B cell (primary cell): Measurements from ENCODE around the gene LRRN4CL. TPM values are rescaled to one million over a fixed set of nuclear protein-coding genes. Genes with fewer than 3 reads are reported as not detected.
"Not testable (repeated sequence)": the region's sequence is repeated elsewhere in the genome, so short reads cannot be mapped to it uniquely, and the experiment has no call there.

Source experiments
- ATAC-seq: fragments of 200-7000 bp; cut with Tn5 transposase; one replicate; pipeline ENCODE4 v1.10.0; 2021; ENCODE audit warnings: low read depth, mild to moderate bottlenecking, moderate number of reproducible peaks, moderate library complexity
- CTCF ChIA-PET: fragments of 350-600 bp; sonication (Branson Sonifier 250); formaldehyde crosslinking; loops from one replicate; lab custom pipeline; 2021; ENCODE audit warnings: antibody characterized with exemption, inconsistent platforms; lab: Charles Lee
- POLR2A ChIA-PET: fragments of 350-600 bp; sonication (Branson Sonifier 250); formaldehyde crosslinking; loops from one replicate; lab custom pipeline; 2021; ENCODE audit warnings: antibody characterized with exemption; lab: Charles Lee
- DNase-seq: peaks from one replicate; pipeline ENCODE4 v3.0.0; 2013
- H2AFZ ChIP-seq: 2 replicates; pipeline ENCODE4 v1.6.1; 2012; ENCODE audit warnings: mild to moderate bottlenecking, low read depth, low read length; ENCODE audit not compliant: insufficient read depth, poor library complexity, severe bottlenecking
- H3K27ac ChIP-seq, 2 donors: 1 replicate in 1 of 2; 2 replicates in 1 of 2; pipeline ENCODE4 v1.5.1; 2012 to 2013; ENCODE audit warnings: low read length in 2 of 2, mild to moderate bottlenecking in 2 of 2, moderate library complexity in 1 of 2
- H3K27me3 ChIP-seq, 4 experiments: fragments of 200-600 bp in 1 of 4; sonication (generic) in 1 of 4; replicated peaks in 1 of 4; 1 replicate in 2 of 4; 2 replicates in 2 of 4; pipeline versions ENCODE4 v1.6.1 to v1.7.0; 2013 to 2016; ENCODE audit warnings: low read length in 3 of 4, mild to moderate bottlenecking in 2 of 4, mixed read lengths in 1 of 4, moderate library complexity in 1 of 4; ENCODE audit not compliant: insufficient read depth in 4 of 4, control insufficient read depth in 3 of 4; ENCODE audit errors: control extremely low read depth in 1 of 4
- H3K36me3 ChIP-seq, 2 experiments: replicated peaks in 1 of 2; 1 replicate in 1 of 2; 2 replicates in 1 of 2; pipeline versions ENCODE4 v1.6.1 to v1.7.1; 2013; ENCODE audit warnings: low read length in 1 of 2; ENCODE audit not compliant: insufficient read depth in 2 of 2, control insufficient read depth in 1 of 2; ENCODE audit errors: control extremely low read depth in 1 of 2, extremely low read depth in 1 of 2
- H3K4me1 ChIP-seq, 2 donors: fragments of 200-600 bp in 1 of 2; sonication (generic) in 1 of 2; 1 replicate in 1 of 2; 2 replicates in 1 of 2; pipeline versions ENCODE4 v1.5.1 to v1.6.1; 2013 to 2017; ENCODE audit warnings: low read length in 2 of 2; ENCODE audit not compliant: control insufficient read depth in 2 of 2, insufficient read depth in 2 of 2
- H3K4me2 ChIP-seq: replicated peaks from 2 replicates; pipeline ENCODE3; 2012; ENCODE audit warnings: mild to moderate bottlenecking, low read depth, low read length; ENCODE audit not compliant: poor library complexity, severe bottlenecking
- H3K4me3 ChIP-seq, 5 experiments: fragments of 200-600 bp in 1 of 5; sonication (generic) in 1 of 5; 1 replicate in 3 of 5; 2 replicates in 2 of 5; pipeline versions ENCODE4 v1.5.1 to v1.7.0; 2011 to 2016; ENCODE audit warnings: low read length in 4 of 5, mild to moderate bottlenecking in 4 of 5, low read depth in 2 of 5, control low read depth in 1 of 5, moderate library complexity in 1 of 5; ENCODE audit not compliant: insufficient read depth in 1 of 5; ENCODE audit errors: control extremely low read depth in 1 of 5, extremely low read depth in 1 of 5
- H3K79me2 ChIP-seq: fragments of 200-600 bp; sonication (generic); one replicate; pipeline ENCODE4 v1.6.0; 2016; ENCODE audit warnings: low read length; ENCODE audit not compliant: control insufficient read depth, insufficient read depth
- H3K9ac ChIP-seq: fragments of 200-600 bp; sonication (generic); 2 replicates; pipeline ENCODE4 v1.6.1; 2017; ENCODE audit warnings: mild to moderate bottlenecking, low read length, moderate library complexity
- H3K9me3 ChIP-seq, 3 donors: one replicate each; pipeline versions ENCODE4 v1.6.1 to v1.7.1; 2013; ENCODE audit warnings: low read length in 2 of 3; ENCODE audit not compliant: control insufficient read depth in 2 of 3, insufficient read depth in 1 of 3; ENCODE audit errors: control extremely low read depth in 1 of 3
- H4K20me1 ChIP-seq: 2 replicates; pipeline ENCODE4 v1.6.0; 2012; ENCODE audit warnings: mild to moderate bottlenecking, low read length; ENCODE audit not compliant: insufficient read depth, control insufficient read depth, poor library complexity, severe bottlenecking
- H3K27ac Mint-ChIP-seq: one replicate; pipeline ENCODE4 v1.8.0; 2021; ENCODE audit warnings: mixed read lengths
- H3K27me3 Mint-ChIP-seq: one replicate; pipeline ENCODE4 v1.8.0; 2021; ENCODE audit warnings: mixed read lengths
- H3K4me1 Mint-ChIP-seq: one replicate; pipeline ENCODE4 v1.8.0; 2021; ENCODE audit warnings: mixed read lengths
- H3K4me3 Mint-ChIP-seq: one replicate; pipeline ENCODE4 v1.8.0; 2021; ENCODE audit warnings: mixed read lengths
- H3K9me3 Mint-ChIP-seq: one replicate; pipeline ENCODE4 v1.8.0; 2022; ENCODE audit warnings: mixed read lengths; ENCODE audit not compliant: insufficient read depth
- CTCF ChIP-seq: fragments of 200-600 bp; IDR thresholded peaks from one replicate; pipeline ENCODE4 v1.8.0; 2022; ENCODE audit warnings: antibody characterized with exemption, mild to moderate bottlenecking
- EZH2 ChIP-seq: IDR thresholded peaks from 2 replicates; pipeline ENCODE4 v1.6.1; 2012; ENCODE audit warnings: borderline replicate concordance, low read depth, mild to moderate bottlenecking, moderate library complexity, low read length; ENCODE audit not compliant: insufficient read depth, poor library complexity, severe bottlenecking
- WGBS: methylation state at CpG from one replicate; pipeline ENCODE4 v1.1.5; 2013; ENCODE audit warnings: missing lambda C conversion rate; ENCODE audit not compliant: insufficient coverage; 5-methylcytosine and 5-hydroxymethylcytosine counted together
- intact Hi-C: fragments of 100-400 bp; cut with micrococcal nuclease; formaldehyde crosslinking; loops from one replicate; pipeline ENCODE4 v1.10.0; 2022
- polyA plus RNA-seq: library from polyadenylated mRNA; depleted of rRNA; stranded (reverse); fragments of >200 nt; gene quantifications from 2 replicates; pipeline ENCODE4 v1.2.3, GENCODE V29; 2012
- total RNA-seq, 2 donors: library from RNA; stranded (reverse); fragments of 120-200 nt in 1 of 2; gene quantifications; 1 replicate in 1 of 2; 2 replicates in 1 of 2; pipeline versions ENCODE4 v1.2.3 to v1.2.4, GENCODE V29; 2013 to 2022

Gene LRRN4CL
- total and polyA plus RNA-seq, 2 donors (not counting 1 experiment from before 2014, with no cell fraction given): 0.03 to 0.25 TPM

GRCh38 chr11:62677156-62677555, 12.2 kb downstream of the LRRN4CL start:
- Histone ChIP-seq H3K36me3 (peaks cover 1 to 27% of the 10 kb centered on the region in 2 experiments), H3K4me3 (no peak overlapping the region), H3K27ac (peak overlapping the region in 1 of 2 donors; percentile 99), H3K9me3 (no peaks in the 10 kb centered on the region), H3K9ac (no peak overlapping the region), H3K79me2 (peaks cover 53% of the 10 kb centered on the region), H3K4me2 (no peak overlapping the region), H4K20me1 (peaks cover 5% of the 10 kb centered on the region), H3K27me3 (no peaks in the 10 kb centered on the region), H3K4me1 (peaks cover 21 to 33% of the 10 kb centered on the region in 2 donors), H2AFZ (no peak overlapping the region)
- Mint-ChIP-seq H3K27me3 (no peaks in the 10 kb centered on the region), H3K9me3 (no peaks in the 10 kb centered on the region), H3K4me1 (peaks cover 41% of the 10 kb centered on the region), H3K27ac (peak overlapping the region; percentile 57), H3K4me3 (peak overlapping the region; percentile 88)
- POLR2A ChIA-PET: interaction anchor here (0.6 to 1.9 kb wide), 3 partner anchors 10 to 84 kb away, joined by 3 to 6 read pairs (median 3); partner anchors contain the start of genes C11orf98 and CSKMT
- TF ChIP-seq CTCF (no peak), EZH2 (no peak)
- no peak for DNase-seq
- CTCF ChIA-PET: interaction anchor here (0.5 to 1.6 kb wide), 4 partner anchors 24 to 1249 kb away, joined by 3 to 5 read pairs (median 4); partner anchors contain the start of gene INTS5
- 100% methylated on average over 4 of the region's 6 CpGs for WGBS
- intact Hi-C loops: no loop called here
- ATAC-seq: no peak

GRCh38 chr11:62676698-62677097, 12.6 kb downstream of the LRRN4CL start:
- Histone ChIP-seq H3K36me3 (peaks cover 1 to 27% of the 10 kb centered on the region in 2 experiments), H3K79me2 (peaks cover 58% of the 10 kb centered on the region), H2AFZ (no peak overlapping the region), H3K4me3 (no peak overlapping the region), H3K4me2 (no peak overlapping the region), H3K9me3 (no peaks in the 10 kb centered on the region), H3K4me1 (peaks cover 22 to 35% of the 10 kb centered on the region in 2 donors), H4K20me1 (peaks cover 5% of the 10 kb centered on the region), H3K27ac (peak overlapping the region in 1 of 2 donors; percentile 99), H3K9ac (no peak overlapping the region), H3K27me3 (no peaks in the 10 kb centered on the region)
- WGBS: 89% methylated on average over 3 of the region's 6 CpGs
- DNase-seq (no peak), ATAC-seq (no peak)
- Mint-ChIP-seq H3K9me3 (no peaks in the 10 kb centered on the region), H3K4me3 (peak overlapping the region; percentile 88), H3K27me3 (no peaks in the 10 kb centered on the region), H3K27ac (no peak overlapping the region), H3K4me1 (peaks cover 44% of the 10 kb centered on the region)
- ChIA-PET CTCF (interaction anchor here (0.5 to 1.8 kb wide), 5 partner anchors 18 to 1249 kb away, joined by 3 to 5 read pairs (median 4); partner anchors contain the start of gene INTS5), POLR2A (interaction anchor here (0.6 to 1.9 kb wide), 4 partner anchors 10 to 85 kb away, joined by 3 to 6 read pairs (median 3); partner anchors contain the start of genes C11orf98, CSKMT and TUT1)
- TF ChIP-seq EZH2: no peak
- no peak for TF ChIP-seq CTCF
- intact Hi-C loops: no loop called here

GRCh38 chr11:62675415-62675814, 13.9 kb downstream of the LRRN4CL start:
- Histone ChIP-seq H3K36me3 (peaks cover 1 to 27% of the 10 kb centered on the region in 2 experiments), H3K79me2 (peaks cover 71% of the 10 kb centered on the region), H3K4me1 (peaks cover 26 to 41% of the 10 kb centered on the region in 2 donors)
- 100% methylated on average over 8 of the region's 10 CpGs for WGBS
- H3K27me3 Mint-ChIP-seq, H3K4me3 ChIP-seq, H3K27ac Mint-ChIP-seq, H3K27ac ChIP-seq, H3K4me3 Mint-ChIP-seq, DNase-seq, H3K9me3 Mint-ChIP-seq, H3K9me3 ChIP-seq, H3K9ac ChIP-seq, H3K4me2 ChIP-seq, ATAC-seq, H3K27me3 ChIP-seq, intact Hi-C loops, H2AFZ ChIP-seq, H4K20me1 ChIP-seq: not testable (repeated sequence)
- ChIA-PET CTCF (interaction anchor here (0.6 to 1.8 kb wide), 2 partner anchors 19 to 185 kb away, joined by 3 to 5 read pairs; no protein-coding TSS in a partner anchor), POLR2A (interaction anchor here (0.6 to 2.6 kb wide), 3 partner anchors 22 to 90 kb away, joined by 3 to 13 read pairs (median 4); partner anchors contain the start of genes INTS5 and TUT1)
- peaks cover 50% of the 10 kb centered on the region for H3K4me1 Mint-ChIP-seq
